Endothelial cell (in vitro differentiated cells): ENCODE results near the gene WDR59. TPM values are rescaled to one million over a fixed set of nuclear protein-coding genes. Genes with fewer than 3 reads are reported as not detected.
"Not testable (repeated sequence)": the region's sequence is repeated elsewhere in the genome, so short reads cannot be mapped to it uniquely, and the experiment has no call there.

Experiments used
- DNase-seq: peaks from one replicate; pipeline ENCODE4 v3.0.0; 2021; ENCODE audit warnings: low spot score
- H3K27ac Mint-ChIP-seq: one replicate; pipeline ENCODE4 v1.8.0; 2021; ENCODE audit warnings: mixed read lengths, inconsistent platforms; ENCODE audit not compliant: unreplicated experiment
- H3K27me3 Mint-ChIP-seq: one replicate; pipeline ENCODE4 v1.8.0; 2021; ENCODE audit warnings: mild to moderate bottlenecking, moderate library complexity, mixed read lengths, inconsistent platforms; ENCODE audit not compliant: unreplicated experiment
- H3K36me3 Mint-ChIP-seq: one replicate; pipeline ENCODE4 v1.8.0; 2021; ENCODE audit warnings: mild to moderate bottlenecking, low read depth, mixed read lengths, inconsistent platforms; ENCODE audit not compliant: unreplicated experiment
- H3K4me1 Mint-ChIP-seq: one replicate; pipeline ENCODE4 v1.8.0; 2021; ENCODE audit warnings: mild to moderate bottlenecking, mixed read lengths, inconsistent platforms; ENCODE audit not compliant: unreplicated experiment
- H3K4me3 Mint-ChIP-seq: one replicate; pipeline ENCODE4 v1.8.0; 2021; ENCODE audit warnings: mild to moderate bottlenecking, mixed read lengths, inconsistent platforms; ENCODE audit not compliant: unreplicated experiment
- H3K9me3 Mint-ChIP-seq: one replicate; pipeline ENCODE4 v1.8.0; 2021; ENCODE audit warnings: mixed read lengths, inconsistent platforms; ENCODE audit not compliant: unreplicated experiment
- total RNA-seq: library from RNA; stranded (reverse); fragmentation: NEBNext Ultra II Directional; extraction: Animal tissue kit (Norgen Biotek cat#: 25700); gene quantifications from one replicate; pipeline ENCODE4 v1.2.1, GENCODE V29; 2021; ENCODE audit not compliant: unreplicated experiment
- TF ChIP-seq, protein P1 (sequence below): fragments of 200-600 bp; sonication (generic); IDR thresholded peaks from one replicate; pipeline ENCODE4 v1.5.0; 2021; ENCODE audit warnings: antibody characterized with exemption; ENCODE audit not compliant: unreplicated experiment

Gene WDR59
- total RNA-seq, 1 donor from 2014 or later = 107 TPM

DNA sequence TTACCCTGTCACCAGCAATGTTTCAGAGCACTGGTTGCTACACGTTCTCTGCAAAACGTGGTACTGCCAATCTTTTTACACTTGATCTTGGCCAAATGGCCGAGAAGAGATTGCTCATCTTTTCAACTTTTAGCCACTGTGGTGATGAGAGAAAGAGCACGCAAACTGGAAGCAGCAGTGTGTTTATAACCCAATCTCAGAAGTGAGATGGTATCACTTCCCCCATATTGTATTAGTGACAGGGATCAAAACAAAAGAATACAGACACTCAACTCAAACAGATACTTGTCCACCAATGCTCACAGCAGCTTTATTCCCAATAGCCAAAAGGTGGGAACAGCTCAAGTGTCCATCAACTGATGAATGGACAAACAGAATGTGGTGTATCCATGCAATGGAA lies 138.2 kb downstream of the WDR59 start:
- no peaks in the 10 kb centered on the region for H3K4me1 Mint-ChIP-seq
- TF ChIP-seq, protein P1, sequence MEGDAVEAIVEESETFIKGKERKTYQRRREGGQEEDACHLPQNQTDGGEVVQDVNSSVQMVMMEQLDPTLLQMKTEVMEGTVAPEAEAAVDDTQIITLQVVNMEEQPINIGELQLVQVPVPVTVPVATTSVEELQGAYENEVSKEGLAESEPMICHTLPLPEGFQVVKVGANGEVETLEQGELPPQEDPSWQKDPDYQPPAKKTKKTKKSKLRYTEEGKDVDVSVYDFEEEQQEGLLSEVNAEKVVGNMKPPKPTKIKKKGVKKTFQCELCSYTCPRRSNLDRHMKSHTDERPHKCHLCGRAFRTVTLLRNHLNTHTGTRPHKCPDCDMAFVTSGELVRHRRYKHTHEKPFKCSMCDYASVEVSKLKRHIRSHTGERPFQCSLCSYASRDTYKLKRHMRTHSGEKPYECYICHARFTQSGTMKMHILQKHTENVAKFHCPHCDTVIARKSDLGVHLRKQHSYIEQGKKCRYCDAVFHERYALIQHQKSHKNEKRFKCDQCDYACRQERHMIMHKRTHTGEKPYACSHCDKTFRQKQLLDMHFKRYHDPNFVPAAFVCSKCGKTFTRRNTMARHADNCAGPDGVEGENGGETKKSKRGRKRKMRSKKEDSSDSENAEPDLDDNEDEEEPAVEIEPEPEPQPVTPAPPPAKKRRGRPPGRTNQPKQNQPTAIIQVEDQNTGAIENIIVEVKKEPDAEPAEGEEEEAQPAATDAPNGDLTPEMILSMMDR = no peak
- no peaks in the 10 kb centered on the region for H3K36me3 Mint-ChIP-seq
- H3K9me3 Mint-ChIP-seq = no peaks in the 10 kb centered on the region
- no peak overlapping the region for H3K4me3 Mint-ChIP-seq
- H3K27me3 Mint-ChIP-seq = peaks cover 1% of the 10 kb centered on the region
- DNase-seq = no peak
- no peak overlapping the region for H3K27ac Mint-ChIP-seq

DNA sequence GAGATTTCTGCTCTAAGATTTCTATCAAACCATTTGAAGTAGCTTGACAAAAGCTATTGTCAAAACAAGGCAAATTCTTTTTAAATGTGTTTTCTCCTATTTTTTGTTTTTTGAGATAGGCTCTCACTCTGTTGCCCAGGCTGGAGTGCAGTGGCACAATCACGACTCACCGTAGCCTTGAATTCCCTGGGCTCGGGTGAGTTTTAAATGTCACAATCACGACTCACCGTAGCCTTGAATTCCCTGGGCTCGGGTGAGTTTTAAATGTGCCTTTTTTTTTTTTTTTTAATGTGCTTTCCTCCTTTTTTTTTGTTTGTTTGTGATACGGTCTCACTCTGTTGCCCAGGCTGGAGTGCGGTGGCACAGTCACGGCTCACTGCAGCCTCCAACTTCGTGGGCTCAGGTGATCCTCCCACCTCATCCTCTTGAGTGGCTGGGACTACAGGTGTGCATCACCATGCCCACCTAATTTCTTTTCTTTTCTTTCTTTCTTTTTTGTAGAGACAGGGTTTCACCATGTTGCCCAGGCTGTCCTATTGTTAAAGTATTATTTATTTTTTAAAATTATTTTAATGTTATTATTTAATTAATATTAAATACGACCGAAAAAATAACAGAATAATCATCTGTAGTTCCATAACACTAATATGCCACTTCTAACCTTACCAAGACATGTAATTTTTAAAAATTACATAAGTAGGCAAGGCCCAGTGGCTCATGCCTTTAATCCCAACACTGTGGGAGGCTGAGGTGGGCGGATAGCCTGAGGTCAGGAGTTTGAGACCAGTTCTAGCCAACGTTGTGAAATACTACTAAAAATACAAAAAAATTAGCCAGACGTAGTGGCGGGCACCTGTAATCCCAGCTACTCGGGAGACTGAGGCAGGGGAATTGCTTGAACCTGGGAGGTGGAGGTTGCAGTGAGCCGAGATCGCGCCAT lies 140.6 kb downstream of the WDR59 start:
- no peaks in the 10 kb centered on the region for H3K27me3 Mint-ChIP-seq
- no peaks in the 10 kb centered on the region for H3K9me3 Mint-ChIP-seq
- H3K4me1 Mint-ChIP-seq = no peaks in the 10 kb centered on the region
- no peak overlapping the region for H3K4me3 Mint-ChIP-seq
- no peaks in the 10 kb centered on the region for H3K36me3 Mint-ChIP-seq
- TF ChIP-seq, protein P1 = no peak
- DNase-seq = no peak
- no peak overlapping the region for H3K27ac Mint-ChIP-seq

DNA sequence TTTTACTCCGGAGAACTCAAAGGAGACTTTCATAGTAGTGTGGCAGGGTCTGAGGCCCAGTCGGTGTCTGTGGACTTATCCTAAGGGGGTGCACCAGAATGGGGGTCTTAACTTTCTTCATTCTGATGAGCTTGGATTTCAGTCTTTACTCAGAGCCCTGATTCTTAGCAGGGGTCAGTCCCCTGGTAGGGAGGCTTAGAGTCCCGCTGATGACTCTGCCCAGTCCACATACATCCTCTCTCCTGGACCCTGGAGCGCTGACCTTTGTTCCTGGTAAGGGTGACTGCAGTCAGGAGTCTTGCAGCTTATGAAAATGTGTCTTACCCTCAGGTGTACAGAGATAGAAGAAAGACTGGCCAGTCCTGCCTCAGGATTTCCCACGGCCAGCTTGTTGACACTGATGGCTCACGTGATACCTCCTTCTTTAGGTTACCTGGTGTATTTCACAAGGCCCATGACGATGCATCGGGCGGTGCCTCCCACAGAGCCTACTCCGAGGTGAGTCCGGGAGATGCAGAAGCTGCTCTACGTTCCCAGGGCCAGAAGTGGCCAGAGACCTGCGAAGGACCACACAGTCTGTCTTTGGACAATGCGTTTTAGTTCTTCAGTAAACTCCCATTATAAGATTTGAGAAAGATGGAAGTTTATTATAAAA lies 141.4 kb downstream of the WDR59 start:
- not testable (repeated sequence) for H3K9me3 Mint-ChIP-seq, H3K27ac Mint-ChIP-seq, H3K36me3 Mint-ChIP-seq, H3K4me3 Mint-ChIP-seq, H3K27me3 Mint-ChIP-seq, H3K4me1 Mint-ChIP-seq, DNase-seq

DNA sequence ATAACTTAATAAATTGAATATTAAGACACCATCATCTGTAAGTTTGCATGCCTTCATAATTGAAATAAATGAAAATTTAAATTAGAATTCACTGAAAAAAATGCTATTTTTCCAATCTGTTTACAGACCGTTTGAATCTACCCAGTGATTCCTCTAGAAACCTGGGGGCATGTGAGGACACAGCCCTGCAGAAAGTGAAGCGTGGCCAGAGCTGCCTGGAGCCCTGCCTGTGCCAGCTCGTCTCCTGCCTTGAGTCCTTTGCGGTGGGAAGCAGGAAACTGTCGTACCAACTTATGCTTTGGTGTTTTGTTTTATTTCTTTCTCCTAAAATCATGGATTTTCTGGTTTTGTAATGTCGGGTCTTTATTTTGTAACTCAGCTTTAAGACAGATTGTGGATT lies 142.5 kb downstream of the WDR59 start:
- Mint-ChIP-seq H3K9me3 (no peaks in the 10 kb centered on the region), H3K27me3 (no peaks in the 10 kb centered on the region), H3K27ac (no peak overlapping the region), H3K36me3 (no peaks in the 10 kb centered on the region), H3K4me1 (no peaks in the 10 kb centered on the region), H3K4me3 (no peak overlapping the region)
- no peak for DNase-seq
- TF ChIP-seq, protein P1 = no peak

DNA sequence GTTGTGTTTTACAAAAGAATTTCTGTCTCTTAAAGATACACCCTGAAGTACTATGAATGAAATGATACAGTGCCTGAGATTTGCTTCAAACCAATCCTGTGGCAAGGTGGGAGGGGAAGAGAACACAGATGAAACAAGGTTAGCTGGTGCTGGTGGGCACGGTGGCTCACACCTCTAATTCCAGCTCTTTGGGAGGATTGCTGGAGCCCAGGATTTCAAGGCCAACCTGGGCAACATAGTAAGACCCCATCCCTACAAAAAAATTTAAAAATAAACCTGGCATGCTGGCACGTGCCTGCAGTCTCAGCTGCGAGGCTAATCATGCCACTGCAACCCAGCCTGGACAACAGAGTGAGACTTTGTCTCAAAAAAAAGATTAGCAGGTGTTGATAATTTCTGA lies 143.0 kb downstream of the WDR59 start:
- no peak overlapping the region for H3K4me3 Mint-ChIP-seq
- TF ChIP-seq, protein P1 = no peak
- H3K36me3 Mint-ChIP-seq = no peaks in the 10 kb centered on the region
- no peaks in the 10 kb centered on the region for H3K9me3 Mint-ChIP-seq
- no peaks in the 10 kb centered on the region for H3K4me1 Mint-ChIP-seq
- no peak for DNase-seq
- no peak overlapping the region for H3K27ac Mint-ChIP-seq
- no peaks in the 10 kb centered on the region for H3K27me3 Mint-ChIP-seq
